Upper lobe of left lung (tissue), 4 donors: ENCODE measurements around the gene DCPS.

ENCODE experiments used
- CTCF ChIP-seq, 6 experiments: fragments of 450-650 bp in 4 of 6; fragments of 200-600 bp in 2 of 6; sonication (generic) in 2 of 6; IDR thresholded peaks; one replicate each; pipeline ENCODE4 v1.5.1; 2016 to 2019; ENCODE audit warnings: antibody characterized with exemption in 6 of 6
- POLR2A ChIP-seq, 4 donors: fragments of 450-650 bp; IDR thresholded peaks; one replicate each; pipeline ENCODE4 v1.5.1; 2016 to 2017; ENCODE audit warnings: antibody characterized with exemption in 4 of 4, mild to moderate bottlenecking in 2 of 4
- POLR2AphosphoS5 ChIP-seq, 2 donors: sonication (generic); formaldehyde crosslinking; IDR thresholded peaks; one replicate each; pipeline ENCODE4 v1.5.1; 2017; ENCODE audit warnings: antibody characterized with exemption in 2 of 2

- TF ChIP-seq CTCF (IDR thresholded peaks at IDR 0.05), result no peak
- TF ChIP-seq POLR2A (IDR thresholded peaks at IDR 0.05), result no peak
- no peak for TF ChIP-seq POLR2AphosphoS5 (IDR thresholded peaks at IDR 0.05)
These were observed 54.9 kb downstream of the DCPS start for GRCh38 chr11:126358763-126359160.
